ENCODE data around the gene KPNB1.

KPNB1 gene

DNA sequence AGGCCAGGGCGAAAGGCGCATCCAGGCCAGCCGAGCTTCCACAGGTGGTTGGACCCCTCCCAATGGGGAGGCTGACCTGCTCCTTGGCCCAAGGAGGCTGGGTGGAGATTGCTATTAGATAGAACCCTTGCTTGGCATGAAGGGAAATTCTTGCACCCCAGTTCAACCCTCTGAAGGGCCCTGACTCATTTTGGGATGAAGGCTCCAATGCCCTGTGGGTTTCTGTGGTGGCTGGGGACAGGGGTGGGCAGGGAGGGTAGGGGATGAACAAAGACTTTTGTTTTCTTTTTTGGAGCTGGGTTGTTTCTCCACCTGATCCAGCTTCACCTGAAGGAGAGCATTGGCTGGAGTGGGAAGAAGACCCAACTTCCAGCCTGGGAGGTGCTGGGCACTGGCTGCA, 66.7 kb downstream of the KPNB1 start:
- H3K4me3 ChIP-seq (ENCODE audit: low read length) = no peak overlapping the region
- no peak for DNase-seq (ENCODE audit: low read depth)
- TF ChIP-seq, protein P1, sequence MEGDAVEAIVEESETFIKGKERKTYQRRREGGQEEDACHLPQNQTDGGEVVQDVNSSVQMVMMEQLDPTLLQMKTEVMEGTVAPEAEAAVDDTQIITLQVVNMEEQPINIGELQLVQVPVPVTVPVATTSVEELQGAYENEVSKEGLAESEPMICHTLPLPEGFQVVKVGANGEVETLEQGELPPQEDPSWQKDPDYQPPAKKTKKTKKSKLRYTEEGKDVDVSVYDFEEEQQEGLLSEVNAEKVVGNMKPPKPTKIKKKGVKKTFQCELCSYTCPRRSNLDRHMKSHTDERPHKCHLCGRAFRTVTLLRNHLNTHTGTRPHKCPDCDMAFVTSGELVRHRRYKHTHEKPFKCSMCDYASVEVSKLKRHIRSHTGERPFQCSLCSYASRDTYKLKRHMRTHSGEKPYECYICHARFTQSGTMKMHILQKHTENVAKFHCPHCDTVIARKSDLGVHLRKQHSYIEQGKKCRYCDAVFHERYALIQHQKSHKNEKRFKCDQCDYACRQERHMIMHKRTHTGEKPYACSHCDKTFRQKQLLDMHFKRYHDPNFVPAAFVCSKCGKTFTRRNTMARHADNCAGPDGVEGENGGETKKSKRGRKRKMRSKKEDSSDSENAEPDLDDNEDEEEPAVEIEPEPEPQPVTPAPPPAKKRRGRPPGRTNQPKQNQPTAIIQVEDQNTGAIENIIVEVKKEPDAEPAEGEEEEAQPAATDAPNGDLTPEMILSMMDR (conservative IDR thresholded peaks at IDR 0.05; ENCODE audit: low read depth, low read length) = no peak

DNA sequence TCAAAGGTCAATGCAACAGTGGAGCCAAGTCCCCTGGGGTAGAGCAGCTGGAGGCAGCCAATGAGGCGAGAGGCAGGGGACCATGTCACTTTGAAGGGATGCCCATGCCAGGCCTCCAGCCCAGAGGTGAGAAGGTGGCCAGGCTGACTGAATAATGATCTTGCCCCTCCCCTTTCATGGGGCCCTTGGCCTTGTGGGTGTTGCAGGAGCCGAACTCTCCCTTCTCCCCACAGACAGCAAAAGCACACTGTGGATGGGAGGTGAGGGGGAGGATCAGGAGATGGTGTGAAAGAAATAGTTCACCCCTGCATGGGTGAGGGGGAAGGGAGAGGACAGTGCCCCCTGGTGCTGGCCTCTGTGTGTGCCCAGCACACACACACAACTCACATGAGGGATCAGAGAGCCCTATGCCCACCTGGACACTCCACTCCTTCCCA, 67.6 kb downstream of the KPNB1 start:
- H3K4me3 ChIP-seq (ENCODE audit: low read length) = no peak overlapping the region
- TF ChIP-seq, protein P1 (conservative IDR thresholded peaks at IDR 0.05; ENCODE audit: low read depth, low read length) = peak; percentile 55
- DNase-seq (ENCODE audit: low read depth) = no peak

DNA sequence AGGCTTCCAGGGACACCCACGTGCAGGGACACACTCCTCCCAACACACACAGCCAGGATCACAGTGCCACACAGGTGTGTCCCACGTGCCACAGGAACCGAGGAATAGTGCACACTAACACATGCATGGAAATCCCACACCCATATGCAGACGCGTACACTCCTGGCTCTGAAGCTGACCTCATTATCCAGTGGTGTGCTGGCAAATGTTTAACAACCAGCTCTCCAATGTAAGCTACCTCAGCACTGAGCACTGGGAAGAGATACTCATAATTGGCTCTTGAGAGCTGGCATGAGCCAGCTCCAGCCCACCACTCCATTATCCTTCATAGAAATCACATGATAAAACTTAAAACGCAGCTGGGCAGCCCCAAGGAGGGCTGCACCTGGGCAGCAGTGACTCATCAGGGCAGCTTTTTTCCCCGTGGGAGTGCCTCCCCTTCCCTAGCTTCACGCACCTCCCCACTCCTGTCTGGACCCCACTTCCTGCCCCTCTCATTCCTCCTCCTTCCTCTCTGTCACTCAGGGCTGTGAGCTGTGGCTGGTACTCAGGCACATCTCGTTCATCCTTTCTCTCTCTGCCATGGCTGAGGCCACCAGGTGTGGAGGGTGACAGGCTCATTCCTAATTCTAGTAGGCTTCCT, 68.4 kb downstream of the KPNB1 start:
- no peak for DNase-seq (ENCODE audit: low read depth)
- TF ChIP-seq, protein P1 (conservative IDR thresholded peaks at IDR 0.05; ENCODE audit: low read depth, low read length) = no peak
- no peak overlapping the region for H3K4me3 ChIP-seq (ENCODE audit: low read length)

DNA sequence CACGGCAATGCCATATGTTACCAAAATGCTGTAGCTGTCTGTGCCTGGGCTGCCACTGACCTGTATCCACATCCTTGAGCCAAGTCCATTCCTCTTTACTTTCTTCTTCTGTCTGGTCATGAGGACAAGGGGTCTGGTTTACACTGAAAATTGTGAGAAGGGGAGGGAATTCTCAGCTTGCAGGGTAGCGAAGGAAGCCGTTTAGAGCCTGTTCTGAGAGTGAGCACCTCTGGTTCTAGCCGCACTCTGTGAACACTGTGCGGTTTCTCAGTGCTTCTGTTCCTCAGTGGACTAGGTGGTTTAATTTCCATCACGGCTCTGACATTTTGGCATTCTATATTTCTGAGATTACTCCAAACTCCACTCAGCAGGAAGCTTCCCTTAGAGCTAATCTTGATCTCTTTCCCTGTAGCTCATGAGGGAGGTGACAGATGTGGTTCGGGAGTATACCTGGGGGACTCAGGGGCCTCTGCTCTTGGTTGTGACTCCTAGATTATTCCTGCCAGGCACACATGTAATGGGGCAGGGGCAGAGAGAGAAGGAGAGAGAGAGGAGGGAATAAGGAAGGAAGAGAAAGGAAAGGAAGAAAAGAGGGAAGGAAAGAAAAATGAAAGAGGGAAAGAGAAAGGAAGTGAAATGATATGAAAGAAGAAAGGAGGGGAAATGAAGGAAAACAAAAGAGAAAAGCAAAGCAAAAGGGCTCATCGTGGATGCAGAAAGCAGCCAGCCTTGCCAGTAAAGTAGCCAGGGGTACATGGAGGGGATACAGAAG, 69.1 kb downstream of the KPNB1 start:
- TF ChIP-seq, protein P1 (conservative IDR thresholded peaks at IDR 0.05; ENCODE audit: low read depth, low read length) = no peak
- no peak overlapping the region for H3K4me3 ChIP-seq (ENCODE audit: low read length)
- DNase-seq (ENCODE audit: low read depth) = no peak

DNA sequence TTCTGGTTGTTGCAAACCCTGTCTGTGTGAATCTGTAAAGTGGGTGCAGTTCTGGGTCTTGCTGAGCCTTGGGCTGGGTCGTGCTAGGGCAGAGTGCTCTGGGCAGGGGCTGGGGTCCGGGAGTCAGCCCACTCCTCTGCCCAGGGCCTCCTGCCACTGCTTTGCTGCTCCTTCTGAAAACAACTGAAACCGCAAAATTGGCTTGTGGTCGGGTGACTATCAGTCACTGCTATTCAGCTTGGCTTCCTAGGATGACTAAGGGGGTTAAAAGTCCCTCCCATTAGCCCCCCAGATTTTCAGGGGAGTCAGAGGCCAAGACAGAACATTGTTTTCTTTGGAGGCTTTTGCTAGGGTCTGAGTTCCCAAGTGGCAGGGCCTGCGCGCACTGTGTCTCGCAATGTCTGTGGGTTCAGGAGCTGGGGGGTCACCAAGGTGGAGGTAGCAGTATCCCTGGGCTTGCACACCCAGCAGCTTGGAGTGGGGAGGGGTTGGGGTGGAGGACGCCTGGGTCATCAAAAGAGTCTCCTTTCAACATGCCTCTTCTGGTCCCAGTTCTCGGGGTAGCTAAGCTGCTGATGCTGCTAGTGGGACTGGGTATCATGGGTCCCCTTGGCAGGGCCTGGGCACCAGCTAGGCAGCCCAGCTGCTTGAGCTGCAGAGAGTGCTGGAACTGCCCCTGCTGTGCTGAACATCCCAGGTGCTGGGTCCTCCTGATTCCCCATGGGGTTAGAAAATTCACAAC, 69.9 kb downstream of the KPNB1 start:
- DNase-seq (ENCODE audit: low read depth) = no peak
- TF ChIP-seq, protein P1 (conservative IDR thresholded peaks at IDR 0.05; ENCODE audit: low read depth, low read length) = no peak
- no peak overlapping the region for H3K4me3 ChIP-seq (ENCODE audit: low read length)

DNA sequence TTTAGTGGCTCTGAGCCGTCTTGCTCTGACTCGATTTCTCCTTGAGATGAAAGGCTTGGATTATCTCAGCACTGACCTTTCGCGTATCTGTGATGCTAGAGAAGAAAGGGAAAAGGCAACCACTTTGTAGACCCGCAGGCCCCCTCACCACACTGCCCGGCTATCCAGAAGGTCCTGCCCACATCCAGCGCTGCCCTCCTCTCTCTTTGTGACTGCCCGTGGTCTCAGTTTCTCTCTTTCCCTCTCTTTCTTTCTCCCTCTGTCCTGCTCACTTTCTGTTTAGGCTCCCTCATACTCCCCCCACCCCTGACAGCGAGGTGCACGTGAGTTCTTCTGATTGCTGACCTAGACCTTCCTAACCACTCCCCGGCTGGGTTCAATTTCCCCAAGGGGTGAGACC, 70.5 kb downstream of the KPNB1 start:
- H3K4me3 ChIP-seq (ENCODE audit: low read length) = no peak overlapping the region
- no peak for DNase-seq (ENCODE audit: low read depth)
- TF ChIP-seq, protein P1 (conservative IDR thresholded peaks at IDR 0.05; ENCODE audit: low read depth, low read length) = no peak
